GM19035 (cell line): ENCODE measurements around the gene ARHGAP15.
"Not testable (repeated sequence)": the region's sequence is repeated elsewhere in the genome, so short reads cannot be mapped to it uniquely, and the experiment has no call there.

Source experiments
- ATAC-seq: cut with Tn5 transposase; IDR thresholded peaks from one replicate; pipeline ENCODE4 v1.9.1; 2021; ENCODE audit not compliant: unreplicated experiment

Gene ARHGAP15

GRCh38 chr2:143128681-143129580 is at the start of gene ARHGAP15:
Gene ARHGAP15 (plus strand): TSS chr2:143129419.
- ATAC-seq: peak; percentile 93

GRCh38 chr2:143081616-143082015 is 47.6 kb upstream of the ARHGAP15 start:
- ATAC-seq: no peak

- no peak for ATAC-seq
Measured at GRCh38 chr2:143083636-143084035, 45.6 kb upstream of the ARHGAP15 start.

DNA sequence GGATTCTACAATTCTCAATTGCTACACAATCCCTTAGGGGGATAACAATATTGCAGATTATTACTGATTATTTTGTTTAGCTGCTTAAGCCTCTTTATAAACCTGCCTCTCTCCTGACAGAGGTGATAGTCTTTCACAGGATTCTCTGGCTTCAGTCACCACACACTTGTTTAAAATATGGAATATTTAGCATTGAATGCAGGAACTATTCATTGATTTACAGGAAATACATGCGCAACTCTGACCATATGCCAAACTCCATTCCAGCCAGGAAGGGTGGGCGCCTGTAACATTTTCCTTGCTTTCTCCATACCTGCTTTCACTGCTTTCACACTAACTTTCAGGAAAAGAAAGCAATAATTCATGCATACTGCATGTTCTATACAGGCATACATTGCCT is 44.8 kb upstream of the ARHGAP15 start:
- ATAC-seq: no peak

GRCh38 chr2:143085125-143085784 is 44.0 kb upstream of the ARHGAP15 start:
- no peak for ATAC-seq

GRCh38 chr2:143087033-143087432 is 42.2 kb upstream of the ARHGAP15 start:
- no peak for ATAC-seq

DNA sequence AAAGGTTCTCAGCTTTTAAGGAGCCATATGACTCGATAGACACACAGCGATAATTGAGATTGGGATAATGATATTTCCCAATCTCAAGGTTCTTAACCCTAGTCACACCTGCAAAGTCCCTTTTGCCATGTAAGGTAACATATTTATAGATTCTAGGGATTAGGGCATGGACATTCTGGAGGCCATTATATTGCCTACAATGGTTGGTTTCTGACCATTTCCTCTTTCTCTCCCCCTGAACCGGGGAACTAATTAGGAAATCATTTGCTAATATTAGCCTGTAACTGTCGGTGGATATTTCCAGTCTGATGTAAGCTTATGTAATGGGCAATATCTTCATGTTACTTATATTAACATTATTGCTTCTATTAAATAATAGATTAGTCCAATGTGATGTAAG is 40.8 kb upstream of the ARHGAP15 start:
- ATAC-seq: no peak

DNA sequence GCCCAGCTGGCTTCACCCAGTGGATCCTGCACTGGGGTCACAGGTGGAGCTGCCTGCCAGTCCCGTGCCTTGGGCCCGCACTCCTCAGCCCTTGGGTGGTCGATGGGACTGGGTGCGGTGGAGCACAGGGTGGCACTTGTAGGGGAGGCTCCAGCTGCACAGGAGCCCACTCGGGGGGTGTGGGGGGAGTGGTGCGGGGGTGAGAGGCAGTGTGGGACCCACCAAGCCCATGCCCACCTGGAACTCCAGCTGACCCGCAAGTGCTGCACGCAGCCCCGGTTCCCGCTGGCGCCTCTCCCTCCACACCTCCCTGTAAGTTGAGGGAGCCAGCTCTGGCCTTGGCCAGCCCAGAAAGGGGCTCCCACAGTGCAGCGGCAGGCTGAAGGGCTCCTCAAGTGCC is 39.7 kb upstream of the ARHGAP15 start:
- not testable (repeated sequence) for ATAC-seq

DNA sequence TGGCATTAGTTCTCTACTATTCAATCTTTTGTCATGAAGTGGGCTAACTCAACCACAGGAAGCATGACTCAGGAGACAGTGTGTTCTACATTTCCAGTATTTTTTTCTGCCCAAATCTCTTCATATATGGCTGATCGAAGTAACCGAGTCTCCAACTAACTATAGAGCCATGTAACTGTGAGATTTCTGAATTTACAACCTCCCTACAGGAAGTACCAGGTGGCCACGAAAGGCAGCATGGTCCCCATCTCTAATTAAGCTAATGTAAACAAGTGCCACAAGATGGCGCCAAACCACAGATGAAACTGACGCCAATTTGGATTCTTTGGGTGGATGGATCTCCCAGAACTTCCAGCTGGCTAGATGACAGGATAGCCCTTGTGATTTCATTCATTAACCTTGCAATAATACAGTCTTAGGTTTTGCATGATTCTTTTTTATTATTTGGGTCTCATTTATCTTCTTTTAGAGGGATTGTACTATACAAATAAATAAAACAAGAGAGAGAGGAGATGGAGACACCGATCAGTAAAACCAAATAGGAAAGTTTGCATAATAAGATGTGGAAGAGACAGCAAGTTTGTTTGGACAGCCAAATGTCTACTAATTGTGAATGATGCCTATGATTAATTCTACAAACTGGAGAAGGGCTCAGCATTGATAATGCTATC is 18.3 kb upstream of the ARHGAP15 start:
- ATAC-seq: peak; percentile 92

DNA sequence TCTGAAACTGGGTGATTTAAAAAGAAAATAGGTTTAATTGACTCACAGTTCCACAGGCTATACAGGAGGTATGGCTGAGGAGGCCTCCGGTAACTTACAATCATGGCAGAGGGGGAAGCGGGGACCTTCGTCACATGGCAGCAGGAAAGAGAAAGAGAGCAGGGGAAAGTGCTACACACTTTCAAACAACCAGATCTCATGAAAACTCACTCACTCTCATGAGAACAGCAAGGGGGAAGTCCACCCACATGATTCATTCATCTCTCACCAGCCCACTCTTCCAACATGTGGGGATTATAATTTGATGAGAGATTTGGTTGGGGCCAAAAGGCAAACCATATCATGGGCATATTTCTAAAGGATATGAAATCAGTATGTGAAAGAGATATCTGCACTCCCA is 12.0 kb upstream of the ARHGAP15 start:
- no peak for ATAC-seq

DNA sequence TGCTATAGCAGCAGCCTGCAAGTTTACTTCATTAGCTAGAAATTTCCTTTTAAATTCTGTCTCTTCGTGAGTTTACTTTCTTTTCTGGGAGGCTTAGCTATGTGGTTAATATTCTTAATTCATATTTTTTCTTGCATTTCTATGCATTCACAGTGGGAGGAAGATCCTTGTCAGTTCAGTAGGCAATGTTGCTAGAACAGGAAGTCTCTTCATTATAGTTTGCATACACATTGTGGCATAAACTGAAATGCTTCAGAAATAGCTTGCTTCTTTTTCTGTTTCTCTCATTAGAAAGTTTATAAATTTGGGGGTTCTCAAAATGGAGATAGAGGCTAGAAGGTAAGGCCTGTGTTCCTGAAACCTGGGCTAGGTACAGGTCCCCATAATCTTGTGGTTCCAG is 8.1 kb upstream of the ARHGAP15 start:
- ATAC-seq: peak; percentile 83

DNA sequence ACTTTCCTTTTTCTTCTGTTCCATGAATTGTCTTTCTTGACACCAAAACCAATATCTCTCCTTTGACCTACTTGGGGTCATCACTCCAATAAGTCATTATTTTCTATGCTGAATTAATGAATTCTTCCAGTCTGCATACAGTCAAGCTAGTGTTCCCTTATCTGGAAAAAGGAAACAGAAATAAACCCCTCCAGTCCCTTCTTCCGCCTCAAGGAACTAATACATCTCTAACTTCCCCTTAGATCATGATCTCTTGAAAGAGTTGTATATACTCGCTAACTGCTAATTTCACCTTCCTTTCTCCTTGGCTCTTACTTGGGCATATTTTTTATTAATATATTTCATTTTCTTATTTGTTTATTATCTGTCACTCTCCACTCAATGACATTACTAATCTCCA is 7.3 kb upstream of the ARHGAP15 start:
- no peak for ATAC-seq

- no peak for ATAC-seq
Measured at GRCh38 chr2:143123911-143124310, 5.3 kb upstream of the ARHGAP15 start.

DNA sequence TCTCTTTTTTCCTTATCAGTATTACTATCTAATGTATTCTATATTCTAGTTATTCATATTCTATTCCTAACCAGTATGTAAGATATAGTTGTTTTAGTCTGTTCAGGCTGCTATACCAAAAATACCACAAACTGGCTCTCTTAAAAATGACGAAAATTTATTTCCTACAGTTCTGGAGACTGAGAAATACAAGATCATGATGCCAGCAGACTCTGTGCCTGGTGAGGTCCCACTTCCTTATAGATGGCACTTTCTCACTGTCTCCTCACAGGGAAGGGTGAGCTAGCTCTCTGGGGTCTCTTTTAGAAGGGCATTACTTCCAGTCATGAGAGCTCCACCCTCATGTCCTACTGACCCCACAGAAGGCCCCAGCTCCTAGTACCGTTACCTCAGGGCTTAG is 4.8 kb upstream of the ARHGAP15 start:
- ATAC-seq: no peak

DNA sequence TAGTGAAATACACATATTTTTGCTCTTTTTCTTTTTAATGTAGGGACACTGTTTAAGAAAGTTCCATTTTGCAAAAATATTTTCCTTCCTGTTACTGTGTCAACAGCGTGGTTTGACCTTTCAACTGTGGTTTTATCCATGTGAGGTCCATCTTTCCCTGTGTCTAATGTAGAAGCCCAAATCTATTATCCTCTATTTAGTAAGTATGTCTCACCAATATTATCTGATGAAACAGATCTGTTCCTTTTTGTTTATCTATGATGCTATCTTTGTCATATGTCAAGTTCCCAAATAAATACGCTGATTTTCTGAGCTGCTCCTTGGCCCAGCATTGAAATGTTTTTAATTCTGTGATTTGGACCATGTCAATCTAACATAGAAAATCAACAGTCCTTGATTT is 3.5 kb upstream of the ARHGAP15 start:
- no peak for ATAC-seq

GRCh38 chr2:143132355-143132754 is 3.1 kb downstream of the ARHGAP15 start:
- no peak for ATAC-seq

GRCh38 chr2:143133783-143134182 is 4.6 kb downstream of the ARHGAP15 start:
- ATAC-seq: no peak

DNA sequence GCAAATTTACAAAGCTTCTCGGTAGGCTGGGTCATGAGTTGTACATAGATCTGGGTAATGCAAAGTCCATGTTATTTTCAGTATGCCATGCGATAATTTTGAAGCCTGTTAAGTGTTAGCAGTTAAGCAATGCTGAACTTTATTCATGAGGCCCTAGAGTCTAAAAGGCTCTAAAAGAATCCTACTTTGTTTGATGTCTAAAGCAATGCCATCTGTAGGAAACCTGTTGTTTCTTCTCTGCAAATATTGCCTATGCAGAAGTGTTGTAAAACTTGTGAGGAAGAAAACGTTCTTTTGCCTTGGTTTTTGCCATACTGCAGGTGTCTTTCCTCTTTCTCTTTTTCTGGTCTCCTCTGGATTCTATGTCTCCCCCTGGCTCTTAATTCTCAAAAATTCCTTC is 9.1 kb downstream of the ARHGAP15 start:
- ATAC-seq: no peak

DNA sequence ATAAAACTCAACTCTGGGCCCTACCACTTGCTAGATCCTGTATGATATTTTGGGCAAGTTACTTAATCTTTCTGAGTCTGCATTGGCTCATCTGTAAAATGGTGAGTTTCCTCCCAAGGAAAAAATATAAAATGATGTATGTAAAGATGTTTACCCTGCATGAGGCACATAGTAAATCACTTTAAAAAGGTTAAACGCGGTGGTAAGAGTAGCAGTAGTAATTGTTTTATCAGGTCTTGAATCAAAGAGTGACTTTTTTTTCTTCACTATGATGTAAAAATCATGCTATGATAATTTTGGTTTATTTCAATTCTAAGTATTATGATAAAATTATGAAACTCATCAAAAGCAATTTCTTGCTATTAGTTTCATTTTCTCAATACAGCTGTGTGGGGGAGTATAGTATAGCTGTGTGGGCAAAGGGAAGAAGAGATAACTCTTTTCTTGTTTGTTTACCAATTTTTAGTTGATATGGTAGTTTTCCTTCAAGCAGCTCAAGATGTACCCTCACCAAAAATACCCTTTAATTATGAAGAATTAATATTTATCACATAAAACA is 10.7 kb downstream of the ARHGAP15 start:
- ATAC-seq: peak; percentile 34

- peak; percentile 83 for ATAC-seq
Measured at GRCh38 chr2:143140864-143141661, 11.8 kb downstream of the ARHGAP15 start.

DNA sequence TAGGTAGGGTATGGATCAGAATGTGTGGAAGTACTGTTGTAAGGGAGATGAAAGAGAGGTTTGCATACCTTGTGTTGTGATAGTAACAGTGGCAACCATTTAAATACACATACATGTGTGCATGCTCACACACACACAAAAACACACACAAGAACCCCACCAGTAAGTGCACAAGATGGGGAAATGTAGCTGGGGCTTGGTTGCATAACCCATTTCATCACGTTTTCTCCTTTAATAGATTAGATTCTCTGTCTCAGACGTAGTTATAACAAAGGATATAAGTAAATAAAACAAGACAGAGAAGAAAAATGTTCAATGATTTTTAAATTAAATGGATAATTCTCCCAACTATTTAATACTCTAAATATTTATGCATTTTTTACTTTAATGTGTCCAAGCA is 13.4 kb downstream of the ARHGAP15 start:
- no peak for ATAC-seq
